ENCODE measurements around the gene VPS29.

Gene VPS29

DNA sequence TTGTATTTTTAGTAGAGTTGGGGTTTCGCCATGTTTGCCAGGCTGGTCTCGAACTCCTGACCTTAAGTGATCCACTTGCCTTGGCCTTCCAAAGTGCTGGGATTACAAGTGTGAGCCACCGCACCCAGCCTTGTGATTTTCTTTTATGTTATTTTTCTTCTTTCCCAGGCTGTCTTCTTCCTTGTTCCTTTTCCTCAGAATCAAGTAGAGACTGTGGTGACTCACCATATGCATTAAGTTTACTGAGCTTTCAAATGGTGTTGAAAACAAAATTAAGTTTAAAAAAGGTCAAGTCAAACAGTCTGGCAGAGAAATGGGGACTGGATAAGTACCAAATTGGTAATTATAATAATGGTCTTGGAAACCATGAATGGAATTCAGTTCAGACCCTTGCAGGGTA is 57.5 kb downstream of the VPS29 start:
- DNase-seq (ENCODE audit: low read depth), result no peak

Data from GM04503 (cell line).